GM23338 (cell line): ENCODE data around the gene ANO6. TPM values are rescaled to one million over a fixed set of nuclear protein-coding genes. Genes with fewer than 3 reads are reported as not detected.

Experiments
- ATAC-seq: fragments of 200-7000 bp; cut with Tn5 transposase; 3 replicates; pipeline ENCODE4 v1.9.1; 2020
- DNase-seq: peaks from one replicate; pipeline ENCODE4 v3.0.0-alpha.2; 2015; ENCODE audit warnings: low spot score
- H2AFZ ChIP-seq: fragments of 200-600 bp; sonication (generic); 2 replicates; pipeline ENCODE4 v1.8.0; 2016; ENCODE audit warnings: antibody characterized with exemption, mild to moderate bottlenecking, moderate library complexity
- H3F3A ChIP-seq: fragments of 200-600 bp; sonication (generic); replicated peaks from 2 replicates; pipeline ENCODE4 v1.8.0; 2017; ENCODE audit warnings: antibody characterized with exemption, mixed run types, low read depth
- H3K27ac ChIP-seq: fragments of 200-600 bp; sonication (generic); 2 replicates; pipeline ENCODE4 v1.6.1; 2016; ENCODE audit warnings: low read depth
- H3K27me3 ChIP-seq: fragments of 200-600 bp; sonication (generic); 2 replicates; pipeline ENCODE4 v1.8.0; 2016; ENCODE audit warnings: mild to moderate bottlenecking, mixed run types, moderate library complexity; ENCODE audit not compliant: insufficient read depth
- H3K36me3 ChIP-seq: fragments of 200-600 bp; sonication (generic); 2 replicates; pipeline ENCODE4 v1.8.0; 2016; ENCODE audit warnings: mild to moderate bottlenecking; ENCODE audit not compliant: insufficient read depth
- H3K4me1 ChIP-seq: fragments of 200-600 bp; sonication (generic); 2 replicates; pipeline ENCODE4 v1.8.0; 2016; ENCODE audit warnings: mild to moderate bottlenecking, moderate library complexity; ENCODE audit not compliant: insufficient read depth
- H3K4me2 ChIP-seq: fragments of 200-600 bp; sonication (generic); 2 replicates; pipeline ENCODE4 v1.7.1; 2017; ENCODE audit warnings: mixed run types
- H3K4me3 ChIP-seq: fragments of 200-600 bp; sonication (generic); 2 replicates; pipeline ENCODE4 v1.6.1; 2016; ENCODE audit warnings: mixed run types
- H3K79me2 ChIP-seq: fragments of 200-600 bp; sonication (generic); replicated peaks from 2 replicates; pipeline ENCODE4 v1.8.0; 2017; ENCODE audit warnings: mild to moderate bottlenecking; ENCODE audit not compliant: insufficient read depth
- H3K9me2 ChIP-seq: fragments of 200-600 bp; sonication (generic); 2 replicates; pipeline ENCODE4 v1.8.0; 2017; ENCODE audit not compliant: insufficient read depth
- H4K20me1 ChIP-seq: fragments of 200-600 bp; sonication (generic); replicated peaks from 2 replicates; pipeline ENCODE4 v1.8.0; 2017; ENCODE audit warnings: mild to moderate bottlenecking; ENCODE audit not compliant: insufficient read depth
- H3K27ac Mint-ChIP-seq: 2 replicates; pipeline ENCODE4 v1.8.0; 2020; ENCODE audit warnings: inconsistent platforms, mild to moderate bottlenecking, moderate library complexity, mixed read lengths
- H3K27me3 Mint-ChIP-seq: 3 replicates; pipeline ENCODE4 v1.8.0; 2022; ENCODE audit warnings: low read depth, mild to moderate bottlenecking, moderate library complexity, mixed read lengths, inconsistent platforms; ENCODE audit not compliant: insufficient read depth, poor library complexity
- H3K36me3 Mint-ChIP-seq: 3 replicates; pipeline ENCODE4 v1.8.0; 2021; ENCODE audit warnings: low read depth, mild to moderate bottlenecking, inconsistent platforms, moderate library complexity, mixed read lengths
- H3K4me1 Mint-ChIP-seq: 3 replicates; pipeline ENCODE4 v1.8.0; 2020; ENCODE audit warnings: mild to moderate bottlenecking, inconsistent platforms, mixed read lengths
- H3K4me3 Mint-ChIP-seq: 3 replicates; pipeline ENCODE4 v1.8.0; 2021; ENCODE audit warnings: moderate library complexity, mild to moderate bottlenecking, inconsistent platforms, mixed read lengths
- H3K9me3 Mint-ChIP-seq: 3 replicates; pipeline ENCODE4 v1.8.0; 2020; ENCODE audit warnings: moderate library complexity, mild to moderate bottlenecking, inconsistent platforms, mixed read lengths
- CREB1 ChIP-seq: fragments of 250-450 bp; sonication (Bioruptor Pico); IDR thresholded peaks from 2 replicates; pipeline ENCODE4 v1.5.0; 2020; ENCODE audit warnings: low read depth, mild to moderate bottlenecking, moderate library complexity
- ETS1 ChIP-seq: IDR thresholded peaks from 2 replicates; pipeline ENCODE4 v1.6.1; 2016; ENCODE audit warnings: antibody characterized with exemption
- EZH2phosphoT487 ChIP-seq: fragments of 200-600 bp; sonication (generic); IDR thresholded peaks from one replicate; pipeline ENCODE4 v1.8.1; 2018; ENCODE audit warnings: antibody characterized with exemption; ENCODE audit not compliant: unreplicated experiment
- JUNB ChIP-seq: IDR thresholded peaks from one replicate; pipeline ENCODE4 v1.6.1; 2016; ENCODE audit warnings: antibody characterized with exemption; ENCODE audit not compliant: unreplicated experiment
- POLR2AphosphoS5 ChIP-seq: IDR thresholded peaks from 2 replicates; pipeline ENCODE4 v1.6.1; 2016; ENCODE audit warnings: antibody characterized with exemption, low read depth
- REST ChIP-seq: IDR thresholded peaks from one replicate; pipeline ENCODE4 v1.6.1; 2018; ENCODE audit warnings: antibody characterized with exemption; ENCODE audit not compliant: unreplicated experiment
- ZNF114 ChIP-seq: fragments of 250-450 bp; sonication (Bioruptor Pico); IDR thresholded peaks from 2 replicates; pipeline ENCODE4 v1.5.0; 2020; ENCODE audit warnings: mild to moderate bottlenecking, moderate library complexity
- ZNF331 ChIP-seq: fragments of 250-450 bp; sonication (Bioruptor Pico); IDR thresholded peaks from 2 replicates; pipeline ENCODE4 v1.5.0; 2020; ENCODE audit warnings: low read depth, mild to moderate bottlenecking, moderate library complexity
- ZNF462 ChIP-seq: fragments of 250-450 bp; sonication (Bioruptor Pico); IDR thresholded peaks from 2 replicates; pipeline ENCODE4 v1.5.0; 2020; ENCODE audit warnings: mild to moderate bottlenecking, moderate library complexity
- polyA plus RNA-seq: library from polyadenylated mRNA; unstranded; fragments of >200 nt; fragmentation: Nextera tagmentation; extraction: Ambion mirVana; gene quantifications from 2 replicates; pipeline ENCODE4 v1.2.1, GENCODE V29; 2016
- total RNA-seq: library from RNA; depleted of rRNA; stranded (reverse); fragments of >200 nt; shearing (Covaris generic); gene quantifications from 2 replicates; pipeline ENCODE4 v1.2.3, GENCODE V29; 2014

The ANO6 gene
- total and polyA plus RNA-seq, 2 experiments from 2014 or later = 21.1 to 48.9 TPM

DNA sequence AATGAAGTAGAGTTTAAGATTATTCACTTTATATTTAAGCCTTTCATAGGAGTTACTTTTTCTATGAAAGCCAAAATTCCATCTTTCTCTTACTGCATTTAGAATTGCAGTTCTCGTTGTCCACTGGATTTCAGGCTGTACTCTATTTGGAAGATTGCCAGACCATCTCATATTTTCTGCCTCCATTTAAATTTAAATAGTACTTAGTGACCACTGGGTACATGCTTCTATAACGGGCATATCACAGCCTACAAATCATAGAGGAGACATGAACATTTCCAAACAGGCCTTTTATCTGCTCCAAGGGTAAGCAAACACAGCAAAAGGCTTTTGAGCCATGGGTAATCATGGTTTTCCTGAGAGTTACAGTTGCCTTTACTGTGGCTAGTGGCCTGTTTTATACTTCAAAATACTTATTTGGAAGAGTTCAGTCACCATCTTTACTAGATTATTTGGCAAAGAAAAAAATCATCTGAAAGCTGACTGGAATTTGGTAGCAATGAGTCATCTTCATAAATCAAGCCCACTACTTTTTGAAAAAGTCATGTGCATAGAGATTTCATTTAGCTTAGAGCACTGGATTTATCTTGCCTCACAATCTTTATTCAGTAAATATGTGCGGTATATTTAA, 15.7 kb downstream of the ANO6 start:
- peak overlapping the region; percentile 30 for H3K4me2 ChIP-seq
- H3K4me3 ChIP-seq = no peak overlapping the region
- peaks cover 47% of the 10 kb centered on the region for H3K4me1 ChIP-seq
- no peaks in the 10 kb centered on the region for H4K20me1 ChIP-seq
- H3K36me3 ChIP-seq = no peaks in the 10 kb centered on the region
- peaks cover 2% of the 10 kb centered on the region for H3K27me3 Mint-ChIP-seq
- H3K9me3 Mint-ChIP-seq = 0 out of 3 replicates have a peak, but pooled peaks cover under 1% of the 10 kb centered on the region
- peak overlapping the region; percentile 95 for H3K27ac Mint-ChIP-seq
- H3K4me1 Mint-ChIP-seq = peaks cover 74% of the 10 kb centered on the region
- H3K79me2 ChIP-seq = peaks cover 59% of the 10 kb centered on the region
- DNase-seq (no peak), ATAC-seq (no peak)
- H3K9me2 ChIP-seq = no peaks in the 10 kb centered on the region
- H3K27ac ChIP-seq = peak overlapping the region; percentile 100
- 0 out of 2 replicates have a peak, but pooled peaks cover 5% of the 10 kb centered on the region for H3F3A ChIP-seq
- H3K4me3 Mint-ChIP-seq = peak overlapping the region; percentile 36; the same call in 1 of the 3 replicates
- peaks cover 29% of the 10 kb centered on the region for H3K36me3 Mint-ChIP-seq
- TF ChIP-seq JUNB (no peak), ZNF462 (no peak), ZNF331 (no peak), ZNF114 (no peak), REST (no peak), ETS1 (no peak), POLR2AphosphoS5 (no peak), EZH2phosphoT487 (no peak), CREB1 (CRISPR knock-in tag) (no peak)
- no peak overlapping the region for H2AFZ ChIP-seq
- no peaks in the 10 kb centered on the region for H3K27me3 ChIP-seq
